Measurements from ENCODE around the gene C1R.

- TF ChIP-seq CTCF (conservative IDR thresholded peaks at IDR 0.05 in 1 of 2, IDR thresholded peaks at IDR 0.05 in 1 of 2; ENCODE audit: extremely low read depth in 1 of 2, insufficient read depth in 1 of 2, low read depth in 1 of 2, low read length in 2 of 2) (no peak), EZH2 (IDR thresholded peaks at IDR 0.05; ENCODE audit: borderline replicate concordance, low read length) (no peak)
These were observed 9.1 kb downstream of the C1R start for GRCh38 chr12:7083125-7083524.

Data from mammary epithelial cell (primary cell).